HepG2 (cell line): ENCODE measurements around the gene RERE. TPM values are rescaled to one million over a fixed set of nuclear protein-coding genes. Genes with fewer than 3 reads are reported as not detected.

Experiments used
- AHDC1 ChIP-seq: sonication (generic); formaldehyde crosslinking; IDR thresholded peaks from 2 replicates; pipeline ENCODE4 v1.5.1; 2020; ENCODE audit warnings: mild to moderate bottlenecking, missing genetic modification reagents, borderline replicate concordance
- ETV5 ChIP-seq: IDR thresholded peaks from 2 replicates; pipeline ENCODE4 v1.6.1; 2018; ENCODE audit warnings: missing biosample characterization, missing genetic modification reagents, inconsistent platforms, borderline replicate concordance
- IRF1 ChIP-seq: sonication (generic); formaldehyde crosslinking; IDR thresholded peaks from 2 replicates; pipeline ENCODE4 v1.4.0; 2020; ENCODE audit warnings: low read depth, mild to moderate bottlenecking, missing genetic modification reagents
- JUN ChIP-seq: sonication (generic); formaldehyde crosslinking; IDR thresholded peaks from 2 replicates; pipeline ENCODE4 v1.4.0; 2020; ENCODE audit warnings: mild to moderate bottlenecking, missing genetic modification reagents
- MXD1 ChIP-seq: sonication (generic); formaldehyde crosslinking; IDR thresholded peaks from 2 replicates; pipeline ENCODE4 v1.4.0; 2020; ENCODE audit warnings: mild to moderate bottlenecking, missing genetic modification reagents
- REXO4 ChIP-seq: sonication (generic); formaldehyde crosslinking; IDR thresholded peaks from 2 replicates; pipeline ENCODE4 v1.8.0; 2022; ENCODE audit warnings: missing genetic modification reagents, mild to moderate bottlenecking, borderline replicate concordance
- RXRB ChIP-seq: IDR thresholded peaks from 2 replicates; pipeline ENCODE4 v1.6.1; 2016; ENCODE audit warnings: borderline replicate concordance, missing genetic modification reagents, missing compliant biosample characterization
- SIN3B ChIP-seq: fragments of 150-350 bp; IDR thresholded peaks from 2 replicates; pipeline ENCODE4 v1.6.1; 2014; ENCODE audit warnings: low read length
- SMC3 ChIP-seq: IDR thresholded peaks from 2 replicates; pipeline ENCODE4 v1.6.1; 2011; ENCODE audit warnings: low read length, improper control_type of control experiment
- SP1 ChIP-seq, 2 experiments: fragments of 450-650 bp in 1 of 2; sonication (generic) in 1 of 2; formaldehyde crosslinking in 1 of 2; IDR thresholded peaks; 2 replicates each; pipeline versions ENCODE4 v1.4.0 to v1.6.1; 2016 to 2020; ENCODE audit warnings: missing genetic modification reagents in 1 of 2
- ZBTB38 ChIP-seq: sonication (generic); formaldehyde crosslinking; IDR thresholded peaks from 2 replicates; pipeline ENCODE4 v1.5.1; 2020; ENCODE audit warnings: mild to moderate bottlenecking, missing genetic modification reagents
- ZNF331 ChIP-seq: sonication (generic); formaldehyde crosslinking; IDR thresholded peaks from 2 replicates; pipeline ENCODE4 v1.4.0; 2020; ENCODE audit warnings: missing genetic modification reagents
- ZNF577 ChIP-seq: sonication (generic); formaldehyde crosslinking; IDR thresholded peaks from 2 replicates; pipeline ENCODE4 v1.4.0; 2020; ENCODE audit warnings: mild to moderate bottlenecking, low read depth, missing genetic modification reagents, borderline replicate concordance
- ZNF710 ChIP-seq: sonication (generic); formaldehyde crosslinking; IDR thresholded peaks from 2 replicates; pipeline ENCODE4 v1.5.0; 2020; ENCODE audit warnings: mild to moderate bottlenecking, missing genetic modification reagents, borderline replicate concordance
- ZNF747 ChIP-seq: sonication (generic); formaldehyde crosslinking; IDR thresholded peaks from 2 replicates; pipeline ENCODE4 v1.8.1; 2023; ENCODE audit warnings: missing genetic modification reagents, mild to moderate bottlenecking, borderline replicate concordance
- polyA plus RNA-seq, 8 experiments: library from polyadenylated mRNA; depleted of rRNA in 3 of 8; stranded (reverse) in 7 of 8; unstranded in 1 of 8; fragments of >200 nt; fragmentation: Illumina TruSeq in 4 of 8; extraction: Trizol in 4 of 8; gene quantifications; 2 replicates each; pipeline versions ENCODE4 v1.2.1 to v1.2.3, GENCODE V29; 2011 to 2016; ENCODE audit warnings: low read depth in 4 of 8, missing spikeins in 1 of 8, mixed read lengths in 1 of 8; ENCODE audit not compliant: insufficient read depth in 1 of 8
- total RNA-seq, 5 experiments: library from RNA; depleted of rRNA; stranded (reverse); fragments of >200 nt; fragmentation: Illumina TruSeq; extraction: Trizol; gene quantifications; 2 replicates each; pipeline ENCODE4 v1.2.3, GENCODE V29; 2016; ENCODE audit warnings: low read depth in 1 of 5

RERE gene
- total and polyA plus RNA-seq, 2 of the 13 experiments (the other 11 are each of a cell fraction or from before 2014, with no cell fraction given): 18.3 to 21.9 TPM

- TF ChIP-seq ZNF747 (CRISPR knock-in tag) (no peak), AHDC1 (CRISPR knock-in tag) (no peak), ZNF331 (CRISPR knock-in tag) (peak; percentile 64; the same call in 1 of the 2 replicates), RXRB (CRISPR knock-in tag) (0 out of 2 replicates have a peak, but pooled peaks have one; percentile 18), MXD1 (CRISPR knock-in tag) (no peak), REXO4 (CRISPR knock-in tag) (no peak), SP1 (IDR thresholded peaks at IDR 0.05) (no peak), SP1 (CRISPR knock-in tag; IDR thresholded peaks at IDR 0.05) (no peak), ZNF710 (CRISPR knock-in tag) (peak; percentile 77; the same call in 1 of the 2 replicates), ZBTB38 (no peak), SMC3 (no peak), IRF1 (0 out of 2 replicates have a peak, but pooled peaks have one; percentile 76), ETV5 (peak; percentile 88), JUN (CRISPR knock-in tag) (peak; percentile 72), SIN3B (no peak), ZNF577 (no peak)
Measured at GRCh38 chr1:8663915-8664329, 153.5 kb downstream of the RERE start (continued).
